Measurements from ENCODE around the gene SMTNL2.

SMTNL2 gene

GRCh38 chr17:4584101-4584916 is at the start of gene SMTNL2:
Gene SMTNL2, plus strand, starts transcription at chr17:4584529. Its CDS starts 77 bp downstream, at chr17:4584606.
- no peak within 1 kb of the TSS for H3K27ac Mint-ChIP-seq
- no peaks in the 10 kb centered on the region for H3K9me3 Mint-ChIP-seq
- H3K4me3 Mint-ChIP-seq, result peak within 1 kb of the TSS; percentile 70
- H3K36me3 Mint-ChIP-seq (ENCODE audit: low read depth), result no peaks in the 10 kb centered on the region
- peaks cover 6% of the 10 kb centered on the region for H3K4me1 Mint-ChIP-seq (ENCODE audit: low read depth)
- H3K27me3 Mint-ChIP-seq, result peaks cover 38% of the 10 kb centered on the region

DNA sequence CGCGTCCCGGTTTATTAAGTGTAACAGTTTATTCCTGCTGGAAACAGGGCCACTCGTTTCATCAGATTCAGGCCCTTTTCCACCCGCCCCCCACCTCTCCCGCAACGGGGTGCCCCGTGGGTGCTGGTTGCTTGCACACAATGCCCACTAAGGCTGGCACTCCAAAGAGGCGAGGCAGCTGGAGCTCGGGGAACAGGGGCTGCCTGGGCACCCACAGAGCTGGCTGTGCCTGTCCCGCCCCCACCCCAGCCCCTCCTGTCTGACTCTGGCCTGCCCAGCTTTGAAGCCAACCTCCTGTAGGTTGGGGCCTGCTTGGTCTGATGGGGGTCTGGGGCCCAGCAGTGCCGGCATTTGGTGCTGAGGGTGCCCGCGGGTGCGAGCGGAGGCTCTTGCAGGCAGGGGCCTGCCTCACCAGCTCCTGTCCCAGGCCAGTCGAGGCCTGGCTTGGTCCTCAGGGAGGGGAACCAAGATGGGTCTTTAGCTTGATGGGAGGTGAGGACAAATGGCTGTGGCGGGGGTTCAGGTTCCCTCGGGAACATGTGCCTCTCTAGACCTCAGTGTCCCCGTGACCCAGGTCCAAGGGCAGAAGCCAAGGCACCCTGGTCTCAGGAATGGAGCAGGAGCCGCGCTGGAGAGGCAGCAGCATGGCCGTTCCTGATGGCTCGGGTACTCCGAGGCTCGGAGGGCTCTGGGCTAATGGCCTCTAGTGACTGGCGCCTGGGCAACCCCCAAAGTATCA is 49.2 kb upstream of the SMTNL2 start:
- peaks cover 5% of the 10 kb centered on the region for H3K36me3 Mint-ChIP-seq (ENCODE audit: low read depth)
- no peaks in the 10 kb centered on the region for H3K4me1 Mint-ChIP-seq (ENCODE audit: low read depth)
- no peak overlapping the region for H3K4me3 Mint-ChIP-seq
- peak overlapping the region; percentile 61 for H3K27ac Mint-ChIP-seq
- no peaks in the 10 kb centered on the region for H3K9me3 Mint-ChIP-seq
- H3K27me3 Mint-ChIP-seq, result peaks cover 4% of the 10 kb centered on the region

- no peaks in the 10 kb centered on the region for H3K4me1 Mint-ChIP-seq (ENCODE audit: low read depth)
These were observed 48.6 kb upstream of the SMTNL2 start for GRCh38 chr17:4535667-4536258.

GRCh38 chr17:4536259-4536741 is 48.0 kb upstream of the SMTNL2 start:
- Mint-ChIP-seq H3K36me3 (ENCODE audit: low read depth) (peaks cover 9% of the 10 kb centered on the region), H3K27ac (no peak overlapping the region)

More at GRCh38 chr17:4535667-4536258, 48.6 kb upstream of the SMTNL2 start:
- peaks cover 4% of the 10 kb centered on the region for H3K27me3 Mint-ChIP-seq
- H3K27ac Mint-ChIP-seq, result peak overlapping the region; percentile 61
- H3K9me3 Mint-ChIP-seq, result no peaks in the 10 kb centered on the region
- no peak overlapping the region for H3K4me3 Mint-ChIP-seq
- H3K36me3 Mint-ChIP-seq (ENCODE audit: low read depth), result peaks cover 9% of the 10 kb centered on the region

GRCh38 chr17:4536742-4537411 is 47.5 kb upstream of the SMTNL2 start:
- no peak overlapping the region for H3K27ac Mint-ChIP-seq
- H3K4me3 Mint-ChIP-seq, result no peak overlapping the region
- no peaks in the 10 kb centered on the region for H3K9me3 Mint-ChIP-seq
- peaks cover 9% of the 10 kb centered on the region for H3K36me3 Mint-ChIP-seq (ENCODE audit: low read depth)
- peaks cover 3% of the 10 kb centered on the region for H3K27me3 Mint-ChIP-seq
- no peaks in the 10 kb centered on the region for H3K4me1 Mint-ChIP-seq (ENCODE audit: low read depth)

More at GRCh38 chr17:4536259-4536741, 48.0 kb upstream of the SMTNL2 start:
- Mint-ChIP-seq H3K9me3 (no peaks in the 10 kb centered on the region), H3K4me1 (ENCODE audit: low read depth) (no peaks in the 10 kb centered on the region), H3K27me3 (peaks cover 4% of the 10 kb centered on the region), H3K4me3 (no peak overlapping the region)

DNA sequence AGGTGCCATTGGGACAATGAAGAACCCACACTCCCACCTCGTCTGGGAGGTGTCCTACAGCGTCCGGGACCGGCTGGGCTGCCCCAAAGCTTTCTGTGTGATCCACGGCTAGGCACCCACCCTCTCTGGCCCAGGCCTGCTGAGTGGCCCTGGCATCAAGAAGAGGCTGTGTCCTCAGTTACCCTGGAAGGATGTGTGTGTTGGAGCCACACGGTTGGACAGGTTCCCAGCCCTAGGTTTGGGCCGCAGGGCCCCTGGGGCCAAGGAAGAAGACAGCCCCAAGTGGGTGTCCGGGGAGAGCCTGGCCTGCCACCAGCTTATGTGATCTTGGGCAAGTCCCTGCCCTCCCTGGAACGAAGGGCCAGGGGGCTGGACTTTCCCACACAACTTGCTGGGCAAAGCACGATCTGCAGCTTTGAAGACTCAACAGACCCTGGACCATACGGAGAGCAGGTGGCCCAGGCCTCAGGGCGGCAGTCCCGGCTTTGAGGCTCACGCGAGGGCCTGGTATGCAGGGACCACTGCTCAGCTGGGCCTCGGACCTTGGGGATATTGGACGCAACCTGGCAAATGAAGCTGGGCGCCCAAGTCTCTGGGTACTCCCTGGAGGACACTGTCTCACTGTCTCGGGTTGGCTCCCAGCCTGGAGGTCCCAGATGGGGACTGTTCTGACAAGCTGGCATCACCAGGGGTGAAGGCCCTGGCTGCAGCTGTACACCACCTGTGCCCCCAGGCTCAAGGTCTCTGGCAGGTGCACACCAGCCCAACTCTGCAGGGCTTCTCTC is 46.7 kb upstream of the SMTNL2 start:
- H3K27ac Mint-ChIP-seq, result no peak overlapping the region
- no peaks in the 10 kb centered on the region for H3K4me1 Mint-ChIP-seq (ENCODE audit: low read depth)
- H3K9me3 Mint-ChIP-seq, result no peaks in the 10 kb centered on the region
- peaks cover 15% of the 10 kb centered on the region for H3K36me3 Mint-ChIP-seq (ENCODE audit: low read depth)
- H3K4me3 Mint-ChIP-seq, result no peak overlapping the region
- H3K27me3 Mint-ChIP-seq, result no peaks in the 10 kb centered on the region

- H3K27ac Mint-ChIP-seq, result no peak overlapping the region
- H3K9me3 Mint-ChIP-seq, result no peaks in the 10 kb centered on the region
- H3K4me3 Mint-ChIP-seq, result no peak overlapping the region
These were observed 45.9 kb upstream of the SMTNL2 start for GRCh38 chr17:4538236-4539002.

GRCh38 chr17:4539025-4539424 is 45.3 kb upstream of the SMTNL2 start:
- no peak overlapping the region for H3K4me3 Mint-ChIP-seq
- no peaks in the 10 kb centered on the region for H3K9me3 Mint-ChIP-seq
- no peak overlapping the region for H3K27ac Mint-ChIP-seq
- peaks cover 20% of the 10 kb centered on the region for H3K36me3 Mint-ChIP-seq (ENCODE audit: low read depth)
- no peaks in the 10 kb centered on the region for H3K4me1 Mint-ChIP-seq (ENCODE audit: low read depth)
- no peaks in the 10 kb centered on the region for H3K27me3 Mint-ChIP-seq

More at GRCh38 chr17:4538236-4539002, 45.9 kb upstream of the SMTNL2 start:
- Mint-ChIP-seq H3K36me3 (ENCODE audit: low read depth) (peaks cover 15% of the 10 kb centered on the region), H3K4me1 (ENCODE audit: low read depth) (no peaks in the 10 kb centered on the region), H3K27me3 (no peaks in the 10 kb centered on the region)

DNA sequence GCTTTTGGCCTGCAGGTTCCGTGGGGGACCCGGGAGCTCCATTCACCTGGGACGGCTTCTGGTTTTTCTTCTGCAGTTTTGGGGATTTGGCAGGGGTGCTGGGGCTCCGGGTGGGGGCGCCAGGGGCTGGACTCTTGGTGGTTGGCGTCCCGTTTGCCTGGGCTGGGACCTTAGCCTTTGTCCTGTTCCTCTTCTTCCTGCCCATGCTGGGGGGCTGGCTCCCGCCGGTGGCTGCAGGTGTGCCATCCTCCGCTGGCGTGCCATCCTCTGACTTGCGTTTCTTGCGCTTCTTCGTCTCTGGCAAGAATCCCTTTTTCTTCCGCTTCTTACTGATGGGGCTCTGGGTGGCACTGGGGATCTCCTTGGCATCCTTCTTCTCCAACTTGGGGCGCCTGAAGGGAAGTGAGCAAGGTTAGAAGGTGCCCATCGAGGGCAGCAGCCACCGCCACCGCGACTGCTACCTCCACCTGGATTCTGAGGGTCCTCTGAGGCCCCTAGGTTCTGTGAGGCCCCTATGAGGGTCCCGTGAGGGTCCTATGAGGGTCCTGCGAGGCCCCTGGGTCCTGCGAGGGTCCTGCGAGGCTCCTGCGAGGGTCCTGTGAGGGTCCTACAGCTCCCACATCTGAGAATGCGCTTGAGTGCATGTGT is 44.6 kb upstream of the SMTNL2 start:
- Mint-ChIP-seq H3K9me3 (no peaks in the 10 kb centered on the region), H3K4me1 (ENCODE audit: low read depth) (no peaks in the 10 kb centered on the region), H3K4me3 (no peak overlapping the region), H3K36me3 (ENCODE audit: low read depth) (peaks cover 21% of the 10 kb centered on the region), H3K27me3 (no peaks in the 10 kb centered on the region), H3K27ac (no peak overlapping the region)

DNA sequence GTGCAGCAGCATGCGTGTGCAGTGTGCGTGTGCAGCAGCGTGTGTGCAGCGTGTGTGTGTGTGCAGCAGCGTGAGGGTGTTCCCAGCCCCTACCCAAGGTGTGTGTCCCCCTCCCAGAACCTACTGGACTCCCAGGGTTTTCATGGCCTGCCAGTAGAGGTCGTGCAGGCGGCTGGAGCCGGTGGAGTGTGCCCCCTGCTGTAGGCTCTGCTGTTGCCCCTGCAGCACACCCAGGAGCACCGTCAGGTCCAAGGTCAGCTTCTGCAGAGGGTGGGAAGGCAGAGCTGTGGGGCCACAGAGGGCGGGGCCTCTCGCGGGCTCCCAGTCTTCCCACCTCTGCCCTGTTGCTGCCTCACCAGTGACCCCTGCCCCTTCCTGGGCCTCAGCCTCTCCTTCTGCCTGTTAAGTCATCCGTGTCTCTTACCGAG is 44.1 kb upstream of the SMTNL2 start:
- H3K36me3 Mint-ChIP-seq (ENCODE audit: low read depth), result peaks cover 21% of the 10 kb centered on the region
- no peak overlapping the region for H3K27ac Mint-ChIP-seq

GRCh38 chr17:4540687-4541327 is 43.5 kb upstream of the SMTNL2 start:
- Mint-ChIP-seq H3K36me3 (ENCODE audit: low read depth) (peaks cover 21% of the 10 kb centered on the region), H3K4me1 (ENCODE audit: low read depth) (no peaks in the 10 kb centered on the region), H3K27me3 (no peaks in the 10 kb centered on the region), H3K27ac (no peak overlapping the region), H3K4me3 (no peak overlapping the region), H3K9me3 (no peaks in the 10 kb centered on the region)

More for the DNA sequence above, 44.1 kb upstream of the SMTNL2 start:
- Mint-ChIP-seq H3K4me1 (ENCODE audit: low read depth) (no peaks in the 10 kb centered on the region), H3K4me3 (no peak overlapping the region), H3K27me3 (no peaks in the 10 kb centered on the region), H3K9me3 (no peaks in the 10 kb centered on the region)

GRCh38 chr17:4541328-4542002 is 42.9 kb upstream of the SMTNL2 start:
- Mint-ChIP-seq H3K4me3 (no peak overlapping the region), H3K9me3 (no peaks in the 10 kb centered on the region), H3K27ac (no peak overlapping the region), H3K36me3 (ENCODE audit: low read depth) (peaks cover 23% of the 10 kb centered on the region), H3K27me3 (no peaks in the 10 kb centered on the region), H3K4me1 (ENCODE audit: low read depth) (no peaks in the 10 kb centered on the region)
